Activated T-helper 2 cell treated with anti-CD3 and anti-CD28 coated beads, Interferon-gamma antibody, Interleukin-2, Interleukin-4, amounts not matched to agents 10 μg/mL and 5 μg/mL and 100 μg/mL, durations not matched to agents 14 hours and 24 hours and 36 hours (primary cell): Measurements from ENCODE around the gene CYLD. TPM values are rescaled to one million over a fixed set of nuclear protein-coding genes. Genes with fewer than 3 reads are reported as not detected.

ENCODE experiments used
- DNase-seq: peaks from one replicate; pipeline ENCODE4 v3.0.0; 2021; ENCODE audit warnings: low spot score
- H3K27ac Mint-ChIP-seq: one replicate; pipeline ENCODE4 v1.8.0; 2021; ENCODE audit warnings: mixed read lengths
- H3K27me3 Mint-ChIP-seq: one replicate; pipeline ENCODE4 v1.8.0; 2021; ENCODE audit warnings: low read depth, mixed read lengths
- H3K36me3 Mint-ChIP-seq: one replicate; pipeline ENCODE4 v1.8.0; 2021; ENCODE audit warnings: low read depth, mixed read lengths
- H3K4me1 Mint-ChIP-seq: one replicate; pipeline ENCODE4 v1.8.0; 2021; ENCODE audit warnings: low read depth, mixed read lengths
- H3K4me3 Mint-ChIP-seq: one replicate; pipeline ENCODE4 v1.8.0; 2021; ENCODE audit warnings: low read depth, mild to moderate bottlenecking, moderate library complexity, mixed read lengths
- H3K9me3 Mint-ChIP-seq: one replicate; pipeline ENCODE4 v1.8.0; 2021; ENCODE audit warnings: mixed read lengths
- intact Hi-C: fragments of 100-400 bp; cut with micrococcal nuclease; formaldehyde crosslinking; loops from one replicate; pipeline ENCODE4 v1.15.1; 2023
- total RNA-seq: library from RNA; stranded (reverse); gene quantifications from 2 replicates; pipeline ENCODE4 v1.2.3, GENCODE V29; 2022

Gene CYLD
- total RNA-seq, 1 donor from 2014 or later, result 201 TPM

DNA sequence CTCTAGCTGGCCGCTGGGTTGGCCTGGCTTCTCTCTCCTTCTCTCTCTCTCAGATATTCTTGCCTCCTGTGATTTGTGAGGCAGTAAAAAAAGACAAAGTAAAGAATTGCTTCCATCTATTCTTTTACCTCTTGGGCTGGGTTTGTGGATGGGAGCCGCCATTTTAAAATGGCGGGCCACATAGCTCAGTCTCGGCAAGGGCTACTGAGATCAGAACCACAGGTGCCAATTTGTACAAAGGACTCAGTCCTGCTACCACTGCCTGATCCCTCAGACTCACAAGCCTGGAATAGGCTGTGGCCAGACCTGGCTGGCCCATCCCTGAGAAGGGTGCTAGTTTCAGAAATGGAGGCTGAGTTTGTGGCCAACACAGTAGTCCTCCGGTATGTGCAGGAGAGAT, 24.4 kb upstream of the CYLD start:
- Mint-ChIP-seq H3K4me3 (no peak overlapping the region), H3K27me3 (no peaks in the 10 kb centered on the region), H3K36me3 (peaks cover 30% of the 10 kb centered on the region), H3K9me3 (no peaks in the 10 kb centered on the region), H3K4me1 (peaks cover 33% of the 10 kb centered on the region), H3K27ac (peak overlapping the region; percentile 14)
- intact Hi-C loops, result no loop called here
- no peak for DNase-seq

- no peaks in the 10 kb centered on the region for H3K27me3 Mint-ChIP-seq
- peaks cover 5% of the 10 kb centered on the region for H3K9me3 Mint-ChIP-seq
- peaks cover 32% of the 10 kb centered on the region for H3K4me1 Mint-ChIP-seq
- peaks cover 36% of the 10 kb centered on the region for H3K36me3 Mint-ChIP-seq
- no peak overlapping the region for H3K27ac Mint-ChIP-seq
- H3K4me3 Mint-ChIP-seq, result no peak overlapping the region
- DNase-seq, result no peak
- intact Hi-C loops, result no loop called here
Observed at GRCh38 chr16:50718061-50718760, 23.7 kb upstream of the CYLD start.

DNA sequence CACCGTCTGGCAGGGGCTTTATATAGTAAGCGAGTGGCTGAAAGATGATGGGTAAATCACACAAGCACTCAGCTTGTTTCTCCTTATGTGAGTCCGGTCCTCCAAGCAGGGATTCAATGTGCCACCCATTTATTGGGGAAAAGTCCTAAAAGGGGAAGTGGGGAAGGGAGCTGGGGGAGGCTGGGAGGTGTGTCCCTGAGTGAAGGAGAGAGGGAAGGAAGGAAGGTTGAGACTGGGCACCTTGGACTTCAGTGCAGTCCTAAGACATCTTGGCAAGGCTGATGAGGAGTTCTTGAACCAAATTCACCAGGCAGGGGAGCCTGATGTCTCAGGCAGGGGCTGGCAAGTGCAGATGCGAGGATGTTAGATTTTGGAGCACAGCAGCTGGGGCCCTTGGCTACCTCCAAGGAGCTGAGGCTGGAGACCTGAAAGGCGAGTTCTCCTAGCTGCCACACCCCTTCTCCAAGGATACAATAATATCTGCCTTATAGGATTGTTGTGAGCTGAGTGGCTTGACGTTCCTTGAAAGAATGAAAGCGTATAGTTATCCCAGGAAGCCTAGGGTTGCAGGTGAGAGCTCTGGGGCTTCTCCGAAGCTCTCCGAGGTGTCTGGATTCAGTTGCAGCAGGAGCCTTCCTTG, 23.0 kb upstream of the CYLD start:
- H3K36me3 Mint-ChIP-seq, result peaks cover 38% of the 10 kb centered on the region
- H3K9me3 Mint-ChIP-seq, result peaks cover 12% of the 10 kb centered on the region
- intact Hi-C loops, result no loop called here
- H3K4me1 Mint-ChIP-seq, result peaks cover 34% of the 10 kb centered on the region
- no peaks in the 10 kb centered on the region for H3K27me3 Mint-ChIP-seq
- DNase-seq, result no peak
- no peak overlapping the region for H3K4me3 Mint-ChIP-seq
- no peak overlapping the region for H3K27ac Mint-ChIP-seq

- Mint-ChIP-seq H3K4me3 (no peak overlapping the region), H3K9me3 (peaks cover 20% of the 10 kb centered on the region), H3K27me3 (no peaks in the 10 kb centered on the region), H3K27ac (no peak overlapping the region), H3K36me3 (peaks cover 46% of the 10 kb centered on the region), H3K4me1 (peaks cover 35% of the 10 kb centered on the region)
- DNase-seq, result no peak
- intact Hi-C loops, result no loop called here
Observed at GRCh38 chr16:50719401-50720337, 22.2 kb upstream of the CYLD start.

DNA sequence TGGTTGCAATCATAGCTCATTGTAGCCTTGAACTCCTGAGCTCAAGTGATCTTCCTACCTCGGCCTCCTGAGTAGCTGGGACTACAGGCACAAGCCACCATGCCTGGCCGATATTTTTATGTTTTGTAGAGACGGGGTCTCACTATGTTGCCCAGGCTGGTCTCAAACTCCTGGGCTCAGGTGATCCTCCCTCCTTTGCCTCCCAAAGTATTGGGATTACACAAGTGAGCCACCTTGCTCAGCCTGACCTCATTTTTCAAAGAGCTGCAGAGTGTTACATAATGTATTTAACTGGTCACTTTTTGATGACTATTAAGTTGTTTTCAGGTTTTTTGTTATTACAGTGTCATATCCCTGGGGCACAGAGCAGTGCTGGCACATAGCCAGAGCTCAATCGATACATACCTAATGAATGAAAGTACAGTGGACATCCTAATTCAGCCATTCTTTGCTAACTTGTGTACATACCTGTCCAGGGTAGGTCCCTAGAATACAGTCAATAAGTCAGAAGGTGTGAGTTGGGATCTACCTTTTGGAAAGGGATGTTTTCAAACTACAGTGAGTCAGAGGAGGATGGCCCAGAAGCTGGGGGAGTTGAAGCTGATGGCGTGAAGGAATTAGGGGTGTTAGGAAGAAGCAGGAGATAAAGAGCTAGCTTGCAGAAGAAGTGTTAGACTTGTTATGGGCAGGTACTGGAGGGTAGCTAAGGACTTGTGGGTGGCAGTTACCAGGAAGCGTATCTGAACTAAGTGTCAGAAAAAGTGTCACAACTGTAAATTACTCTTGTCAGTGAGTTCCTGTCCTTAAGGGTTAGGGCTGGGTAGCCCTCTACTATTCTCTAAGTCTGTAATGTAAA, 20.1 kb upstream of the CYLD start:
- intact Hi-C loops, result no loop called here
- H3K36me3 Mint-ChIP-seq, result peaks cover 59% of the 10 kb centered on the region

DNA sequence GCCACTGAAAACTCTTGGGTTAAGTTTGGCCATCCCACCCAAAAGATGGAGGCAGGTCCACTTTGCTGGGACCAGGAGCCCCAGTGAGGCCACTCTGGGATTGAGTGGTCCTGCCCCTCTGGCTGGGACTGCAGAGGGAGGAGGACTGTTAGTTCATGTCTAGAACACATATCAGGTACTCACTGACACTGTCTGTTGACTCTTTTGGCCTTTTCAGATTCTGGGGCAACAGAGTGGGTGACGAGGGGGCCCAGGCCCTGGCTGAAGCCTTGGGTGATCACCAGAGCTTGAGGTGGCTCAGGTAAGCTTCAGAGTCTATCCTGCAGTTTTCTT, 19.5 kb upstream of the CYLD start:
- DNase-seq, result no peak
- Mint-ChIP-seq H3K36me3 (peaks cover 57% of the 10 kb centered on the region), H3K27ac (no peak overlapping the region), H3K9me3 (peaks cover 28% of the 10 kb centered on the region), H3K27me3 (no peaks in the 10 kb centered on the region), H3K4me1 (peaks cover 28% of the 10 kb centered on the region), H3K4me3 (no peak overlapping the region)
- intact Hi-C loops, result no loop called here

More for the DNA sequence above, 20.1 kb upstream of the CYLD start:
- no peak for DNase-seq
- Mint-ChIP-seq H3K27ac (no peak overlapping the region), H3K9me3 (peaks cover 28% of the 10 kb centered on the region), H3K4me1 (peaks cover 34% of the 10 kb centered on the region), H3K4me3 (no peak overlapping the region), H3K27me3 (no peaks in the 10 kb centered on the region)

DNA sequence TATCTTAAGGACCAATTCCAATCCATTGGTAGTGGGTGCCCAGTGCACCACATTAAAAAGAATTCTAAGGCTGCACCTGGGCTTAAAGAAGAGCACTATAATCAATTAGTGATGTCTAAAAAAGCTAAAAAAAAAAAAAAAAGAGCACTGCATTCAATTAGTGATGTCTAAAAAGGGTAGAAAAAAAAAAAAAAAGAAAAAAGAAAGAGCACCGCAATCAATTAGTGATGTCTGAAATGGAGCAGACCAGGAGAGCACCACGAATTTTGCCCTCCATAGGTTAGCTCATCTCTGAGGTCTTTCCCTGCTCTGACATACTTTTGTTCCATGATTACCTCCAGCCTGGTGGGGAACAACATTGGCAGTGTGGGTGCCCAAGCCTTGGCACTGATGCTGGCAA, 18.9 kb upstream of the CYLD start:
- Mint-ChIP-seq H3K27me3 (no peaks in the 10 kb centered on the region), H3K4me3 (no peak overlapping the region), H3K9me3 (peaks cover 28% of the 10 kb centered on the region), H3K36me3 (peaks cover 59% of the 10 kb centered on the region), H3K4me1 (peaks cover 24% of the 10 kb centered on the region), H3K27ac (no peak overlapping the region)
- intact Hi-C loops, result no loop called here
- no peak for DNase-seq

GRCh38 chr16:50724306-50724705, 17.6 kb upstream of the CYLD start:
- Mint-ChIP-seq H3K36me3 (peaks cover 63% of the 10 kb centered on the region), H3K4me1 (peaks cover 19% of the 10 kb centered on the region), H3K4me3 (no peak overlapping the region), H3K27me3 (no peaks in the 10 kb centered on the region), H3K27ac (no peak overlapping the region), H3K9me3 (peaks cover 28% of the 10 kb centered on the region)
- DNase-seq, result no peak
- intact Hi-C loops, result no loop called here

DNA sequence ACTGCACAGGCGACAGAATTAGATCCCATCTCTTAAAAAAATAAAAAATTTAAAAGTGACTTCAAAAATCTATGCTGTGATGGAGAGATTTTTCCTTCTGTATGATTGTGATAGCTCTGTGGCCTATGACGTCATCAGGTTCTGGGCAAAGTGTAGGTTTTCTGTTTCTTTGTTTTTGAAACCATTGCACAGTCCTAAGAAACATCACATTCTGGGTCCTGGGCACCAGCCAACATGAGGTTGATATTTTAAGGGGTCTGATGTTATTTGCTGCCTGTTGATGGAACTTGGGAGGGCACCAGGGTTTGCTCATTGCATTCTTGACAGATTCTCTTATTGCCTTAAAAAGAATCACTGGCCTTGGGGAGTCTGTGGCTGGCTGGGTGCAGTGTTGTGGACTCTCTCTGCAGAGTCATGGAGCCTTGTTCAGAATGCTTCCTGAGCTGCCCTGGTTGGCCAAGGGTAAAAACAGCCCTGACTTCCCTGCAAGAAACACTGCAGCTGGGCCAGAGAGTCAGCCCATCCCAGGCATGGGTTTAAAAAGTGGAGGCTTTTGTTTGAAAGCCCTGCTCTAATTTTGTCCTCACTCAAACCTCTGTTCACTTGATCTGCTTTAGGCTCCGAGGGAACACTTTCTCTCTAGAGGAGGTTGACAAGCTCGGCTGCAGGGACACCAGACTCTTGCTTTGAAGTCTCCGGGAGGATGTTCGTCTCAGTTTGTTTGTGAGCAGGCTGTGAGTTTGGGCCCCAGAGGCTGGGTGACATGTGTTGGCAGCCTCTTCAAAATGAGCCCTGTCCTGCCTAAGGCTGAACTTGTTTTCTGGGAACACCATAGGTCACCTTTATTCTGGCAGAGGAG, 10.5 kb upstream of the CYLD start:
- Mint-ChIP-seq H3K36me3 (peaks cover 44% of the 10 kb centered on the region), H3K9me3 (no peaks in the 10 kb centered on the region), H3K27ac (peak overlapping the region; percentile 38), H3K4me1 (peaks cover 33% of the 10 kb centered on the region), H3K27me3 (no peaks in the 10 kb centered on the region), H3K4me3 (no peak overlapping the region)
- DNase-seq, result no peak
- intact Hi-C loops, result no loop called here

DNA sequence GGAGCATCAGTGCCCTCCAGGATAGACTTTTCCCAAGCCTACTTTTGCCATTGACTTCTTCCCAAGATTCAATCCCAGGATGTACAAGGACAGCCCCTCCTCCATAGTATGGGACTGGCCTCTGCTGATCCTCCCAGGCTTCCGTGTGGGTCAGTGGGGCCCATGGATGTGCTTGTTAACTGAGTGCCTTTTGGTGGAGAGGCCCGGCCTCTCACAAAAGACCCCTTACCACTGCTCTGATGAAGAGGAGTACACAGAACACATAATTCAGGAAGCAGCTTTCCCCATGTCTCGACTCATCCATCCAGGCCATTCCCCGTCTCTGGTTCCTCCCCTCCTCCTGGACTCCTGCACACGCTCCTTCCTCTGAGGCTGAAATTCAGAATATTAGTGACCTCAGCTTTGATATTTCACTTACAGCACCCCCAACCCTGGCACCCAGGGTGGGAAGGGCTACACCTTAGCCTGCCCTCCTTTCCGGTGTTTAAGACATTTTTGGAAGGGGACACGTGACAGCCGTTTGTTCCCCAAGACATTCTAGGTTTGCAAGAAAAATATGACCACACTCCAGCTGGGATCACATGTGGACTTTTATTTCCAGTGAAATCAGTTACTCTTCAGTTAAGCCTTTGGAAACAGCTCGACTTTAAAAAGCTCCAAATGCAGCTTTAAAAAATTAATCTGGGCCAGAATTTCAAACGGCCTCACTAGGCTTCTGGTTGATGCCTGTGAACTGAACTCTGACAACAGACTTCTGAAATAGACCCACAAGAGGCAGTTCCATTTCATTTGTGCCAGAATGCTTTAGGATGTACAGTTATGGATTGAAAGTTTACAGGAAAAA, 9.7 kb upstream of the CYLD start:
- H3K9me3 Mint-ChIP-seq, result no peaks in the 10 kb centered on the region
- H3K27ac Mint-ChIP-seq, result no peak overlapping the region
- H3K4me1 Mint-ChIP-seq, result peaks cover 41% of the 10 kb centered on the region
- peaks cover 38% of the 10 kb centered on the region for H3K36me3 Mint-ChIP-seq
- no peak overlapping the region for H3K4me3 Mint-ChIP-seq
- no peak for DNase-seq
- intact Hi-C loops, result no loop called here
- no peaks in the 10 kb centered on the region for H3K27me3 Mint-ChIP-seq

GRCh38 chr16:50733468-50733867, 8.4 kb upstream of the CYLD start:
- H3K27me3 Mint-ChIP-seq, result no peaks in the 10 kb centered on the region
- peaks cover 44% of the 10 kb centered on the region for H3K4me1 Mint-ChIP-seq
- peaks cover 31% of the 10 kb centered on the region for H3K36me3 Mint-ChIP-seq
- H3K27ac Mint-ChIP-seq, result no peak overlapping the region
- intact Hi-C loops, result no loop called here
- no peaks in the 10 kb centered on the region for H3K9me3 Mint-ChIP-seq
- no peak overlapping the region for H3K4me3 Mint-ChIP-seq
- no peak for DNase-seq
